CD4-positive, alpha-beta T cell treated with Interleukin-15 for 4 hours (primary cell): ENCODE measurements around the gene ADA.
"Not testable (repeated sequence)": the region's sequence is repeated elsewhere in the genome, so short reads cannot be mapped to it uniquely, and the experiment has no call there.

Source experiments
- DNase-seq: peaks from one replicate; pipeline ENCODE4 v3.0.0-alpha.2; 2020; ENCODE audit warnings: low spot score

The ADA gene

GRCh38 chr20:44678990-44679611 is 27.6 kb upstream of the ADA start:
- no peak for DNase-seq

- DNase-seq, result no peak
These were observed 26.7 kb upstream of the ADA start for GRCh38 chr20:44678242-44678641.

DNA sequence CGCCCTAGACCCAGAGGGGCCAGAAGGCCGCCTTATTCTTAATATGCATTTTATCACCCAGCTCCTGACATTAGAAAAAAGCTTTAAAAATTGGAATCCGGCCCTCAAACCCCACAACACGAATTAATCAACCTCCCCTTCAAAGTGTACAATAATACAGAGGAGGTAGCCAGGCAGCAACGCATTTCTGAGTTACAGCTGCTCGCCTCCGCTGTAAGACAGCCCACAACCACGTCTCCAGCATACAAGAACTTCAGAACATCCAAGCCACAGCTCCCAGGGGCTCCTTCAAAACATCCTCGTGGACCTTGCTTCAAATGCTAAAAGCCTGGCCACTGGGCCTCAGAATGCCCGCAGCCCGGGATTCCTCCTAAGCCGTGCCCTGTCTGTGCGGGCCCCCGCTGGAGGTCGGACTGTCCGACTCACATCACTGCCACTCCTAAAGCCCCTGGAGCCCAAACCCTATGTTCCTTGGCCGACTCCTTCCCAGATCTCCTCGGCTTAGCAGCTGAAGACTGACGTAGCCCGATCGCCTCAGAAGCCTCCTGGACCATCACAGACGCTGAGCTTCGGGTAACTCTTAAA is 20.9 kb upstream of the ADA start:
- DNase-seq, result not testable (repeated sequence)

- peak; percentile 69 for DNase-seq
These were observed 20.0 kb upstream of the ADA start for GRCh38 chr20:44671541-44671940.

DNA sequence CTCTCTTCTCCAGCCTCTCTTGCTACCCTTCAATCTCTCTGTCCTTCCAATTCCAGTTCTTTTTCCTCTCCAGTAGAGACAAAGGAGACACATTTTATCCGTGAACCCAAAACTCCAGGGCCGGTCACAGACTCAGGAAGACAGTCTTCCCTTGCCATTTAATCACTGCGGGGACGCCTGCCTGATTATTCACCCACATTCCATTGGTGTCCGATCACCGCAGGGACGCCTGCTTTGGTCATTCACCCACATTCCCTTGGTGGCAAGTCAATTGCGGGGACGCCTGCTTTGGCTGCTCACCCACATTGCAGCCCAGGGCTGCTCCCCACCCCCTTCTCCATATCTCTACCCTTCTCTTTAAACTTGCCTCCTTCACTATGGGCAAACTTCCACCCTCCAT is 19.4 kb upstream of the ADA start:
- not testable (repeated sequence) for DNase-seq

DNA sequence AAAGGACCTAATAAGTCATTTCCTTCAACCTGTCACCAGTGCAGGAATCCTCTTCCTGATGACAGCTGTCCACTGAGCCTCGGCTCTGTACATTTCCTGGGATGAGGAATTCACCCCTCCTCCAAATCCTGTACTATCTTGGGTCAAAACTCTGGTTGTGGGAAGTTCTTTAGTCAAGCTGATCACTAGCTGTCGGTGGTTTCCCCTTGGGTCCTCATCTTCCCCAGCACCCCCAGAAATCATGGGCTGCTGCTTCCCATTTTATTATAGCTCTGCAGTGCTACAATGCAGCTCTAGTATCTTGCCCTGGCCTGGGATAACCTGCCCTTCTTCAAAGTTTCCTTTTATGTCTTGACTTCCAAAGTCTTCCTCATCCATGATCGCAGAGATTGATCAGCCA is 14.6 kb upstream of the ADA start:
- no peak for DNase-seq

DNA sequence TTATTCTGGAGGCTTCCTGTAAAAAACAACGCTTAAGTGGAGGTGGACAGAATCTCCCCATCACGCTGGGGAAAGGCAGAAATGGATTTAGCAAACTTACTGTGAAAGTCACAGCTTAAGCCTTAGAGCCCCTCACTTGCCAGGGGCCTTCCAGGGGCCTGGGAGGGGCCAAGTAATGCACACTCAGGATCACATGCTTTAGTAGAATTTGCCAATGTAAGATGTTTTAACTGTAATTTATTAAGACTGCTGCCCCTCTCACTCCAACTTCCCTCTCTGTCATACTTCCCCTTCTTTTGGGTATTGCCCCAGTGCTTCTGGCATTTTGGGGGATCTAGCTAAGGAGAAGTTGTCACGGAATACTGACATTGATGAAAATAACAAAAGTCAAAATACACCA is 12.6 kb upstream of the ADA start:
- DNase-seq, result no peak

DNA sequence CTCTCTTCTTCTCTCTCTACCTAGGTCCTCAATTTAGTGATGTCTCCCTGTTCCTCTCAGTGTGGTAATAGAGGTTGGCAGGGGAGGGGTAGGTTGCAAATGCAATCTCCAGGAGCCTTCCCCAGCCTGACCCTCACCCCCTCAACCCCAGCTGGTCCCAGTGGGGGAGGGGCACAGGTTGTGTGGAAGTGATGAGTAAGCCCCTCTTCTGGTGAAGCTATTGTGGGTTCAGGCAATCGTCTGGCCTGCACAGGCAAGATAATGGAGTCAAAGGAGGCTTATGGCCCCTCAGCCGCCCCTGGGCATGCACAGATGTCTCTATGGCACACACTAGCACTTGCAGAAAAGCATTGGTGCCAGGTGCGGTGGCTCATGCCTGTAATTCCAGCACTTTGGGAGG is 10.8 kb upstream of the ADA start:
- no peak for DNase-seq

GRCh38 chr20:44660581-44660980 is 9.1 kb upstream of the ADA start:
- no peak for DNase-seq

GRCh38 chr20:44659931-44660330 is 8.4 kb upstream of the ADA start:
- no peak for DNase-seq

DNA sequence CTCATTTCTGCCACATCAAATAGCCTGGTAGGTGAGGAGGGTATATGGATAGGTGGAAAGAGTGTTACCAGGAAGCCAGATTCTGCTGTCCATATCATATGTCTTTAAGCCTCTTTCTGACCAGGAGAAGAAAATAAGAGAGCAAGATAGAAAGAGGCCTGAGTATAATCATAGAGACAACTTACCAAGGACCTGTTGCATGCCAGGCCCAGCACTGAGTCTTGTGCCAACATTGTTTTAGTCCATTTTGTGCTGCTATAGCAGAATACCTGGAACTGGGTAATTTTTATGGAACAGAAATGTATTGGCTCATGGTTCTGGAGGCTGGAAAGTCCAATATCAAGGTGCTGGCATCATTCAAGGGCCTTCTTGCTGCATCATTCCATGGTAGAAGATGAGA is 7.3 kb upstream of the ADA start:
- DNase-seq, result no peak

DNA sequence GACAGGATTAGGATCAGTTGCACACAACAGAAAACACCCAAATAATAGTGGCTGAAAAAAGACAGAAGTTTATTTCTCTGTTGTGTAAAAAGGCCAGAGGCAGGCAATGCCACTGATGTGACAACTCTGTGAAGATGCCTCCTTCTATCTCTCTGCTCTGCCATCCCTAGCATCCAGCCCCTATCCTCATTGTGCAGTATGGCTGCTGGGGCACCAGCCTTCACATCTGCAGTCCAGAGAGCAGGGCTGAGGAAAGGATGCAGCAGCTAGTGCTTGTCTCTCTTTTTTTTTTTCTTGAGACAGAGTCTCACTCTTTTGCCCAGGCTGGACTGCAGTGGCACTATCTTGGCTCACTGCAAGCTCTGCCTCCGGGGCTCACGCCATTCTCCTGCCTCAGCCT is 6.4 kb upstream of the ADA start:
- no peak for DNase-seq

GRCh38 chr20:44656448-44656847 is 4.9 kb upstream of the ADA start:
- no peak for DNase-seq

DNA sequence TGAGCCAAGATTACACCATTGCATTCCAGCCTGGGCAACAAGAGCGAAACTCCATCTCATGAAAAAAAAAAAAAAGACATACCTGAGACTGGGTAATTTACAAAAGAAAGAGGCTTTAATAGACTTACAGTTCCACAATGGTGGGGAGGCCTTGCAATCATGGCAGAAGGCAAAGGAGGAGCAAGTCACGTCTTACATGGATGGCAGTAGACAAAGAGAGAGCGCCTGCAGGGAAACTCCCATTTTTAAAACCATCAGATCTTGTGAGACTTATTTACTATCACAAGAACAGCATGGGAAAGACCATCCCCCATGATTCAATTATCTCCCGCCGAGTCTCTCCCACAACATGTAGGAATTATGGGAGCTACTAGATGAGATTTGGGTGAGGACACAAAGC is 2.7 kb upstream of the ADA start:
- DNase-seq, result not testable (repeated sequence)

DNA sequence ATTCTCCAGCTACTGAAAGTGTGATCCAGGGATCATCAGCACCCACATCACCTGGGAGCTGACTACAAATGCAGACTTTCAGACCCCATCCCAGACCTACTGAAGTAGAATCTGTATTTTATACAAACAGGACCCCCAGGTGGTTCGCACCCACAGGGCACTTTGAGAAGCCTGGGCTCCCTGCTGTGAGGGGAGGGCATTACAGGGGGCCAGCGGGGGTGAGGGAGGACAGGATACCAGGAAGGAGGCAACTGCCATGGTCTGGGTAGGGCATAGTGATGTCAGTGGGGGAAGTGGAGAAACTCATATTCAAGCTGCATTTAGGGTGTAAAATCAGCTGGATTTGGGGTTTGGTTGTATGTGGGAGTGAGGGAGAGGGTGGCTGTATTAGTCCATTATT is 2.0 kb upstream of the ADA start:
- DNase-seq, result no peak

DNA sequence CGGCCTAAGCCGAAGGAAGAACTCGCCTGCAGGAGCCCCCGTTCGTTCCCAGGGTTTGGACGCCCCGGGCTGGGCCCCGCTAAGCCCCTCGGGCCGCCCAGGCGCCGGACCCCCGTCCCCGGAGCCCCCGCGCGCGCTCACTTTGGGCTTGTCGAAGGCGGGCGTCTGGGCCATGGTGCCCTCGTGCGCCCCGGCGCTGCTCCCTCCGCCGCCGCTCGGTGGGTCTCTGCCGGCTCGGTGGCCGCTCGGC is 140 bp downstream of the ADA start:
- no peak for DNase-seq

DNA sequence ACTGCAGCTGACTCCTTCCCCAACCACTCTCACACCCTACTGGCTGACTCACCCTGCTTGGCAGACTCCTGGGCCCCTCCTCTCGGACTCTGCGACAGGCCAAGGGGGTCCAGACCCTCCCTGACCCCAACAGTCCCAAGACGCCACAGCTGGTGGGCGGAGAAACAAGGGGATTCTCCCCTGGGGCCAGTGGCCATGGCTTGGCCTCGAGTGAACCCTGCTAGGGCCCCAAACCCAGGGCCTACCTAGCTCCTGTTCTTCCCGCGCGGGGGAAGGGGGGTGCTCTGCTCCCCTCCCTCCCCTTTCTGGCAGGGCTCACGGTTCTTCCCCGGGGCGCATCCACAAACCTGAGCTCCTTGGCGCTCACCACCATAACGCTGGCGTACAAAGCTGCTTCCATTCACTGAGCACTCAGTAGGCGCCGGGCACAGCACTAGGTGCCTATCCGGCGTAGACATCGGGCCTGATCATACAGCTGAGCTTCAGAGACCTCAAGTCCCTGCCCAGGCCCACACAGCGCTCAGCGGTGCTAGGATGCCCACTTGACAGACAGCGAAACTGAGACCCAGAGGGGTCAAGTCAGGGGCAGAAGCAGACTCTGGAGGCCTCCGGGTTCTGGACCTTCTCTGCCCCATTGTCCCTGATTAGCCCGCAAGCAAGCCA is 597 bp downstream of the ADA start:
- DNase-seq, result peak; percentile 37

- no peak for DNase-seq
These were observed 1.5 kb downstream of the ADA start for GRCh38 chr20:44649976-44650375.

GRCh38 chr20:44649126-44649525 is 2.4 kb downstream of the ADA start:
- no peak for DNase-seq

GRCh38 chr20:44648579-44648978 is 2.9 kb downstream of the ADA start:
- no peak for DNase-seq

- no peak for DNase-seq
These were observed 3.4 kb downstream of the ADA start for GRCh38 chr20:44648068-44648467.

- DNase-seq, result peak; percentile 40
These were observed 4.7 kb downstream of the ADA start for GRCh38 chr20:44646641-44647274.

DNA sequence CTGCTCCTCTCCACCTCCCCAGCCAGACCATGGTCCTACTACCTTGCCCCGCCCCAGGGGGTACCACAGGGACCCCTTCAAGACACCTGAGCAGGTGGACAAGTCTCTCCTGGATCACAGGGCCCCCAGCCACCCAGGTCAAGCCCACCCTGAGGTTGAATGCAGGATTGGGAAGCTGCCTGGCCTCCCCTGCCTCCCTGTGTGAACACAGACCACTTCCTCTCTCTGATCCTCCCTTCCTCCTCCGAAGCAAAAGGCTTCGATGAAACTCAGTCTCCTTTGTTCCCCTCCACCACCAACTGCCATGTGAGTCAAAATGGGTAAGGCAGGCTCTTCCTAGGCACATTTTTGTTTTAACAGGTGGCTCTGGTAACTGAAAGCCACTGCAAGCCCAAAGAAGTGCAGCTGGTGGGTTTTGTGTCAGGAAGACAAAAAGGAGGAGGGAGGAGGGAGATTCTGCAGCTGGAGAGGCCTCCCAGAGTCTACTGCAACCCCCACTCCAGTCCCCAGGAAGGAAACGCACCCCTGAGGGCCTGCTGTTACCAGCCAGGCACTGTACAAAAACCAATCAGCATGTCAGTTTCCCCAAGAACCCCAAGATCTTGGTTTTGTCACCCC is 5.4 kb downstream of the ADA start:
- DNase-seq, result peak; percentile 28
